IMR-90 (cell line): ENCODE data around the gene GIMD1. TPM values are rescaled to one million over a fixed set of nuclear protein-coding genes. Genes with fewer than 3 reads are reported as not detected.

Experiments
- ATAC-seq: fragments of 200-7000 bp; cut with Tn5 transposase; 2 replicates; pipeline ENCODE4 v1.9.1; 2020; ENCODE audit warnings: low read depth, mild to moderate bottlenecking, moderate library complexity
- BruUV-seq: library from RNA; stranded (reverse); fragments of 400-500 nt; replicated peaks from 2 replicates; lab custom pipeline; 2021; lab: Mats Ljungman, UMichigan
- CTCF ChIA-PET: fragments of 300-600 bp; formaldehyde crosslinking; extraction: SDS; loops from one replicate; lab custom pipeline; 2021; ENCODE audit warnings: antibody characterized with exemption; lab: Yijun Ruan, JAX
- POLR2A ChIA-PET: fragments of 300-600 bp; sonication (Branson Sonifier 250); formaldehyde crosslinking; loops from one replicate; lab custom pipeline; 2022; ENCODE audit warnings: antibody characterized with exemption; ENCODE audit not compliant: unreplicated experiment; lab: Charles Lee
- DNase-seq: peaks from one replicate; pipeline ENCODE4 v3.0.0; 2013
- H2AFZ ChIP-seq: replicated peaks from 2 replicates; pipeline ENCODE3; 2013; ENCODE audit warnings: low read length, mild to moderate bottlenecking; ENCODE audit not compliant: poor library complexity
- H2AK5ac ChIP-seq: 2 replicates; pipeline ENCODE4 v1.6.1; 2013; ENCODE audit warnings: low read depth, low read length, inconsistent platforms
- H2AK9ac ChIP-seq: replicated peaks from 2 replicates; pipeline ENCODE3; 2013; ENCODE audit warnings: mild to moderate bottlenecking, low read depth, low read length, moderate library complexity; ENCODE audit not compliant: poor library complexity
- H2BK120ac ChIP-seq: 2 replicates; pipeline ENCODE4 v1.6.1; 2013; ENCODE audit warnings: low read depth, low read length, inconsistent platforms
- H2BK15ac ChIP-seq: 3 replicates; pipeline ENCODE4 v1.6.1; 2013; ENCODE audit warnings: low read depth, low read length, inconsistent platforms
- H2BK20ac ChIP-seq: 2 replicates; pipeline ENCODE4 v1.6.1; 2013; ENCODE audit warnings: low read depth, mild to moderate bottlenecking, inconsistent platforms, low read length, moderate library complexity
- H2BK5ac ChIP-seq: 2 replicates; pipeline ENCODE4 v1.6.1; 2013; ENCODE audit warnings: mild to moderate bottlenecking, low read depth, low read length, inconsistent platforms; ENCODE audit not compliant: poor library complexity, severe bottlenecking
- H3K14ac ChIP-seq: replicated peaks from 2 replicates; pipeline ENCODE4 v1.6.1; 2013; ENCODE audit warnings: low read depth, low read length, inconsistent platforms
- H3K18ac ChIP-seq: 2 replicates; pipeline ENCODE4 v1.6.1; 2013; ENCODE audit warnings: low read depth, low read length, control low read depth
- H3K23ac ChIP-seq: 2 replicates; pipeline ENCODE4 v1.6.1; 2013; ENCODE audit warnings: low read depth, low read length, inconsistent platforms
- H3K27ac ChIP-seq: 2 replicates; pipeline ENCODE4 v1.5.1; 2013; ENCODE audit warnings: mild to moderate bottlenecking, control low read depth, low read length; ENCODE audit not compliant: insufficient read depth
- H3K27me3 ChIP-seq: 2 replicates; pipeline ENCODE4 v1.6.1; 2013; ENCODE audit warnings: low read length; ENCODE audit not compliant: control insufficient read depth, insufficient read depth
- H3K36me3 ChIP-seq: 2 replicates; pipeline ENCODE4 v1.6.1; 2013; ENCODE audit warnings: low read length, mixed read lengths; ENCODE audit not compliant: control insufficient read depth, insufficient read depth
- H3K4ac ChIP-seq: 2 replicates; pipeline ENCODE4 v1.6.1; 2013; ENCODE audit warnings: low read depth, low read length, inconsistent platforms
- H3K4me1 ChIP-seq: 2 replicates; pipeline ENCODE4 v1.6.1; 2013; ENCODE audit warnings: low read length, mixed read lengths; ENCODE audit not compliant: control insufficient read depth, insufficient read depth
- H3K4me2 ChIP-seq: 2 replicates; pipeline ENCODE4 v1.6.1; 2013; ENCODE audit warnings: low read depth, mild to moderate bottlenecking, control low read depth, low read length, moderate library complexity
- H3K4me3 ChIP-seq: 2 replicates; pipeline ENCODE4 v1.5.1; 2013; ENCODE audit warnings: low read depth, mild to moderate bottlenecking, control low read depth, low read length, moderate library complexity; ENCODE audit not compliant: insufficient read depth
- H3K56ac ChIP-seq: 2 replicates; pipeline ENCODE4 v1.6.1; 2013; ENCODE audit warnings: low read length, inconsistent platforms; ENCODE audit not compliant: insufficient read depth; ENCODE audit errors: extremely low read depth
- H3K79me1 ChIP-seq, 2 experiments: 2 replicates each; pipeline ENCODE4 v1.6.1; 2013; ENCODE audit warnings: low read length in 2 of 2, inconsistent platforms in 1 of 2, low read depth in 1 of 2
- H3K9ac ChIP-seq: 2 replicates; pipeline ENCODE4 v1.6.1; 2013; ENCODE audit warnings: low read depth, low read length, control low read depth
- H3K9me1 ChIP-seq: 2 replicates; pipeline ENCODE4 v1.6.1; 2013; ENCODE audit warnings: low read length, inconsistent platforms; ENCODE audit not compliant: insufficient read depth
- H3K9me3 ChIP-seq: 2 replicates; pipeline ENCODE4 v1.6.1; 2013; ENCODE audit warnings: low read length; ENCODE audit not compliant: control insufficient read depth, insufficient read depth
- H4K20me1 ChIP-seq: 2 replicates; pipeline ENCODE4 v1.6.1; 2013; ENCODE audit warnings: low read length, inconsistent platforms; ENCODE audit not compliant: insufficient read depth
- H4K5ac ChIP-seq: 2 replicates; pipeline ENCODE4 v1.6.1; 2013; ENCODE audit warnings: mild to moderate bottlenecking, low read depth, low read length, control low read depth
- H4K8ac ChIP-seq, 2 experiments: 2 replicates each; pipeline ENCODE4 v1.6.1; 2013; ENCODE audit warnings: low read depth in 2 of 2, low read length in 2 of 2, control low read depth in 1 of 2, inconsistent platforms in 1 of 2
- H4K91ac ChIP-seq: 2 replicates; pipeline ENCODE4 v1.6.1; 2013; ENCODE audit warnings: low read depth, low read length, inconsistent platforms; ENCODE audit not compliant: insufficient read depth
- BHLHE40 ChIP-seq: fragments of 150-350 bp; IDR thresholded peaks from 2 replicates; pipeline ENCODE4 v1.6.1; 2016; ENCODE audit warnings: mild to moderate bottlenecking, low read depth, low read length
- CEBPB ChIP-seq: IDR thresholded peaks from 2 replicates; pipeline ENCODE4 v1.6.1; 2012; ENCODE audit warnings: low read depth, low read length, improper control_type of control experiment
- CHD1 ChIP-seq: IDR thresholded peaks from 2 replicates; pipeline ENCODE4 v1.6.1; 2012; ENCODE audit warnings: low read depth, low read length, improper control_type of control experiment
- CTCF ChIP-seq: conservative IDR thresholded peaks from 2 replicates; pipeline ENCODE4 v1.5.1; 2012; ENCODE audit warnings: mild to moderate bottlenecking, low read depth, low read length, improper control_type of control experiment
- FOS ChIP-seq: fragments of 150-350 bp; IDR thresholded peaks from 2 replicates; pipeline ENCODE4 v1.6.1; 2016; ENCODE audit warnings: low read depth, low read length
- MAFK ChIP-seq: IDR thresholded peaks from 2 replicates; pipeline ENCODE4 v1.6.1; 2012; ENCODE audit warnings: low read depth, low read length, improper control_type of control experiment
- MAZ ChIP-seq: IDR thresholded peaks from 2 replicates; pipeline ENCODE4 v1.6.1; 2012; ENCODE audit warnings: low read depth, mild to moderate bottlenecking, low read length, improper control_type of control experiment, moderate library complexity, borderline replicate concordance
- MXI1 ChIP-seq: IDR thresholded peaks from 2 replicates; pipeline ENCODE4 v1.6.1; 2012; ENCODE audit warnings: low read depth, mild to moderate bottlenecking, low read length, moderate library complexity, borderline replicate concordance
- NFE2L2 ChIP-seq: fragments of 150-350 bp; IDR thresholded peaks from 2 replicates; pipeline ENCODE4 v1.6.1; 2016; ENCODE audit warnings: low read depth, mild to moderate bottlenecking, low read length
- POLR2A ChIP-seq: IDR thresholded peaks from 2 replicates; pipeline ENCODE4 v1.6.1; 2012; ENCODE audit warnings: mild to moderate bottlenecking, low read depth, low read length
- RAD21 ChIP-seq: IDR thresholded peaks from 2 replicates; pipeline ENCODE4 v1.6.1; 2012; ENCODE audit warnings: low read length, improper control_type of control experiment
- RCOR1 ChIP-seq: IDR thresholded peaks from 2 replicates; pipeline ENCODE4 v1.6.1; 2012; ENCODE audit warnings: mild to moderate bottlenecking, low read length, improper control_type of control experiment; ENCODE audit not compliant: insufficient replicate concordance
- RFX5 ChIP-seq: IDR thresholded peaks from 2 replicates; pipeline ENCODE4 v1.8.0; 2012; ENCODE audit warnings: low read depth, mild to moderate bottlenecking, low read length, moderate library complexity
- SMC3 ChIP-seq: fragments of 150-350 bp; IDR thresholded peaks from 2 replicates; pipeline ENCODE4 v1.6.1; 2016; ENCODE audit warnings: low read depth, mild to moderate bottlenecking, antibody characterized with exemption, low read length, moderate library complexity
- USF2 ChIP-seq: fragments of 150-350 bp; IDR thresholded peaks from 2 replicates; pipeline ENCODE4 v1.6.1; 2017; ENCODE audit warnings: mild to moderate bottlenecking, antibody characterized with exemption, low read length, low read depth
- WGBS, 2 experiments: methylation state at CpG; one replicate each; pipeline versions ENCODE4 v1.1.5 to v1.1.7; 2013; ENCODE audit warnings: missing lambda C conversion rate in 2 of 2; ENCODE audit not compliant: insufficient read length in 1 of 2; ENCODE audit errors: extremely low coverage in 2 of 2; 5-methylcytosine and 5-hydroxymethylcytosine counted together
- dilution Hi-C: fragments of 300-500 bp; cut with HindIII; formaldehyde crosslinking; loops from one replicate; pipeline ENCODE4 v1.14.3; 2018; ENCODE audit warnings: low sequenced_read_pairs; ENCODE audit not compliant: unreplicated experiment
- in situ Hi-C: fragments of 300-500 bp; cut with MboI; formaldehyde crosslinking; loops from 3 replicates; pipeline ENCODE4 v1.14.3; 2019; ENCODE audit warnings: low sequenced_read_pairs, inconsistent platforms, mixed read lengths
- intact Hi-C: fragments of 100-400 bp; cut with micrococcal nuclease; formaldehyde crosslinking; loops from 2 replicates; pipeline ENCODE4 v1.10.0; 2022
- polyA plus RNA-seq, 3 experiments: library from polyadenylated mRNA; depleted of rRNA; stranded (reverse); fragments of >200 nt; gene quantifications; 2 replicates each; pipeline ENCODE4 v1.2.3, GENCODE V29; 2012; ENCODE audit warnings: low replicate concordance in 1 of 3
- total RNA-seq: library from RNA; depleted of rRNA; stranded (reverse); fragments of >200 nt; gene quantifications from 2 replicates; pipeline ENCODE4 v1.2.3, GENCODE V29; 2012
- TF ChIP-seq, protein P1 (sequence below): fragments of 150-350 bp; IDR thresholded peaks from 2 replicates; pipeline ENCODE4 v1.6.1; 2016; ENCODE audit warnings: low read depth, mild to moderate bottlenecking, low read length, moderate library complexity, borderline replicate concordance

GIMD1 gene
- total and polyA plus RNA-seq, 2 of the 4 experiments (the other 2 are of a cell fraction) = 0.07 TPM; not detected in 1

DNA sequence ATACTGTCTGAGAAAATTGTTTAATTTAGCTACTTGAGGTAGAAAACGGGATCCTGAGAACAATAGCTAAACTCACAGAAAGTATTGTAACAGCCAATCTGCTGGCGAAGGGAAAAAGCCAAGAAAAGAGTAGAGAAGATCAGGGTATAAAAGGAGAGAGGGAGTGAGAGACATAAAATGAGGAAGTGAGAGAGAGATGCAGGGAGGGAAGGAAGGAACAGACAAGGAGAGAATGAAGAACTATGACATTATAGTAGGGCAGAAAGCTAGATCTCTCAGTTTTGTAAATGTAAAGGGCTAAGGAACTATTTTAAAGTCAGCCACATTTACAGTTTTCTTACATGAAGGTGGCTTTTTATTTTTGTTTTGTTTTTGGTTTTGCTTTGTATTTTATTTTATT is 1.6 kb upstream of the GIMD1 start:
- intact Hi-C loops (loop anchor here (2.0 kb wide), 1 partner anchor 1297 kb away; no protein-coding TSS in a partner anchor), in situ Hi-C loops (loop anchor here (5.0 kb wide), 2 partner anchors 132 to 527 kb away; no protein-coding TSS in a partner anchor), dilution Hi-C loops (no loop called here)
- H4K8ac ChIP-seq = no peak overlapping the region
- H2AFZ ChIP-seq = no peak overlapping the region
- BruUV-seq = no TSS peak
- no peak for ATAC-seq
- no peaks in the 10 kb centered on the region; the same call in 1 of the 2 replicates for H3K27me3 ChIP-seq
- no peak overlapping the region for H3K14ac ChIP-seq
- H2BK20ac ChIP-seq = no peak overlapping the region
- DNase-seq = no peak
- no peak overlapping the region for H4K91ac ChIP-seq
- H3K4me1 ChIP-seq = peaks cover 3% of the 10 kb centered on the region
- H3K56ac ChIP-seq = no peak overlapping the region
- no peaks in the 10 kb centered on the region for H3K79me1 ChIP-seq
- H3K27ac ChIP-seq = no peak overlapping the region
- ChIA-PET POLR2A (no interaction called here), CTCF (interaction anchor here (0.6 to 2.0 kb wide), 5 partner anchors 99 to 528 kb away, joined by 3 to 7 read pairs (median 4); no protein-coding TSS in a partner anchor)
- H3K36me3 ChIP-seq = no peaks in the 10 kb centered on the region
- no peak overlapping the region for H3K18ac ChIP-seq
- H4K20me1 ChIP-seq = peaks cover 3% of the 10 kb centered on the region; the same call in 1 of the 2 replicates
- H3K4me3 ChIP-seq = no peak overlapping the region
- H3K23ac ChIP-seq = no peak overlapping the region
- H3K4ac ChIP-seq = no peak overlapping the region
- no peak overlapping the region for H4K5ac ChIP-seq
- no peak overlapping the region for H2BK5ac ChIP-seq
- no peak overlapping the region for H2AK5ac ChIP-seq
- H3K9me3 ChIP-seq = no peaks in the 10 kb centered on the region
- no peak overlapping the region for H2BK15ac ChIP-seq
- H3K4me2 ChIP-seq = no peak overlapping the region
- H3K9me1 ChIP-seq = 0 out of 2 replicates have a peak, but pooled peaks cover 3% of the 10 kb centered on the region
- TF ChIP-seq CTCF (no peak), MXI1 (no peak), POLR2A (no peak), MAFK (no peak), FOS (no peak), SMC3 (no peak), USF2 (no peak), MAZ (no peak), RAD21 (no peak), BHLHE40 (no peak), RFX5 (no peak), CHD1 (no peak), CEBPB (no peak), RCOR1 (no peak), NFE2L2 (no peak)
- TF ChIP-seq, protein P1, sequence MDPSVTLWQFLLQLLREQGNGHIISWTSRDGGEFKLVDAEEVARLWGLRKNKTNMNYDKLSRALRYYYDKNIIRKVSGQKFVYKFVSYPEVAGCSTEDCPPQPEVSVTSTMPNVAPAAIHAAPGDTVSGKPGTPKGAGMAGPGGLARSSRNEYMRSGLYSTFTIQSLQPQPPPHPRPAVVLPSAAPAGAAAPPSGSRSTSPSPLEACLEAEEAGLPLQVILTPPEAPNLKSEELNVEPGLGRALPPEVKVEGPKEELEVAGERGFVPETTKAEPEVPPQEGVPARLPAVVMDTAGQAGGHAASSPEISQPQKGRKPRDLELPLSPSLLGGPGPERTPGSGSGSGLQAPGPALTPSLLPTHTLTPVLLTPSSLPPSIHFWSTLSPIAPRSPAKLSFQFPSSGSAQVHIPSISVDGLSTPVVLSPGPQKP = no peak
- H2BK120ac ChIP-seq = no peak overlapping the region
- H2AK9ac ChIP-seq = no peak overlapping the region
- no CpG with 5 or more reads among the region's 2 CpGs for WGBS, 2 experiments
- H3K9ac ChIP-seq = no peak overlapping the region
